ENCODE data around the gene SULT1C4. TPM values are rescaled to one million over a fixed set of nuclear protein-coding genes. Genes with fewer than 3 reads are reported as not detected.

SULT1C4 gene
- total RNA-seq, 1 donor from 2014 or later: 8.0 TPM

- Mint-ChIP-seq H3K4me1 (peaks cover 11% of the 10 kb centered on the region), H3K27me3 (ENCODE audit: low read depth) (no peaks in the 10 kb centered on the region), H3K27ac (ENCODE audit: unreplicated experiment) (peak overlapping the region; percentile 84), H3K36me3 (ENCODE audit: low read depth) (peaks cover 3% of the 10 kb centered on the region), H3K9me3 (peaks cover 9% of the 10 kb centered on the region), H3K4me3 (no peak overlapping the region)
- no peak for TF ChIP-seq CTCF (conservative IDR thresholded peaks at IDR 0.05)
- peak; percentile 30 for DNase-seq (ENCODE audit: low read depth, low spot score)
These were observed 25.7 kb downstream of the SULT1C4 start for GRCh38 chr2:108403494-108403893.

- H3K27ac Mint-ChIP-seq (ENCODE audit: unreplicated experiment): no peak overlapping the region
- no peak for DNase-seq (ENCODE audit: low read depth, low spot score)
- H3K4me3 Mint-ChIP-seq: no peak overlapping the region
- H3K9me3 Mint-ChIP-seq: peaks cover 8% of the 10 kb centered on the region
- no peak for TF ChIP-seq CTCF (conservative IDR thresholded peaks at IDR 0.05)
- H3K36me3 Mint-ChIP-seq (ENCODE audit: low read depth): peaks cover 3% of the 10 kb centered on the region
- H3K4me1 Mint-ChIP-seq: peaks cover 11% of the 10 kb centered on the region
- no peaks in the 10 kb centered on the region for H3K27me3 Mint-ChIP-seq (ENCODE audit: low read depth)
These were observed 27.1 kb downstream of the SULT1C4 start for GRCh38 chr2:108404784-108405397.

GRCh38 chr2:108407864-108408729 lies 30.3 kb downstream of the SULT1C4 start:
- Mint-ChIP-seq H3K4me3 (no peak overlapping the region), H3K4me1 (peaks cover 10% of the 10 kb centered on the region), H3K27ac (ENCODE audit: unreplicated experiment) (no peak overlapping the region), H3K9me3 (peaks cover 8% of the 10 kb centered on the region), H3K36me3 (ENCODE audit: low read depth) (peaks cover 3% of the 10 kb centered on the region), H3K27me3 (ENCODE audit: low read depth) (no peaks in the 10 kb centered on the region)
- no peak for TF ChIP-seq CTCF (conservative IDR thresholded peaks at IDR 0.05)
- DNase-seq (ENCODE audit: low read depth, low spot score): no peak

- H3K27ac Mint-ChIP-seq (ENCODE audit: unreplicated experiment): no peak overlapping the region
- peaks cover 10% of the 10 kb centered on the region for H3K9me3 Mint-ChIP-seq
- H3K36me3 Mint-ChIP-seq (ENCODE audit: low read depth): no peaks in the 10 kb centered on the region
- no peaks in the 10 kb centered on the region for H3K27me3 Mint-ChIP-seq (ENCODE audit: low read depth)
- TF ChIP-seq CTCF (conservative IDR thresholded peaks at IDR 0.05): no peak
- no peak overlapping the region for H3K4me3 Mint-ChIP-seq
- H3K4me1 Mint-ChIP-seq: no peaks in the 10 kb centered on the region
- DNase-seq (ENCODE audit: low read depth, low spot score): no peak
These were observed 32.0 kb downstream of the SULT1C4 start for GRCh38 chr2:108409768-108410167.

GRCh38 chr2:108412995-108413710 lies 35.4 kb downstream of the SULT1C4 start:
- no peak for DNase-seq (ENCODE audit: low read depth, low spot score)
- Mint-ChIP-seq H3K27ac (ENCODE audit: unreplicated experiment) (peak overlapping the region; percentile 52), H3K36me3 (ENCODE audit: low read depth) (no peaks in the 10 kb centered on the region)

More at GRCh38 chr2:108412995-108413710, 35.4 kb downstream of the SULT1C4 start:
- Mint-ChIP-seq H3K9me3 (peaks cover 5% of the 10 kb centered on the region), H3K27me3 (ENCODE audit: low read depth) (no peaks in the 10 kb centered on the region), H3K4me1 (no peaks in the 10 kb centered on the region), H3K4me3 (no peak overlapping the region)
- TF ChIP-seq CTCF (conservative IDR thresholded peaks at IDR 0.05): no peak

All from neural crest cell (in vitro differentiated cells).